Parathyroid adenoma (tissue), 2 donors: ENCODE measurements around the gene UBR3.

Experiments
- H2AFZ ChIP-seq: fragments of 300-600 bp; sonication (generic); one replicate; pipeline ENCODE4 v1.7.0; 2017; ENCODE audit warnings: antibody characterized with exemption, mild to moderate bottlenecking
- H3K27ac ChIP-seq: fragments of 300-600 bp; sonication (generic); one replicate; pipeline ENCODE4 v1.7.0; 2017
- H3K27me3 ChIP-seq: fragments of 300-600 bp; sonication (generic); one replicate; pipeline ENCODE4 v1.7.0; 2017; ENCODE audit warnings: low read length; ENCODE audit not compliant: control insufficient read depth, insufficient read depth
- H3K36me3 ChIP-seq: fragments of 300-600 bp; sonication (generic); one replicate; pipeline ENCODE4 v1.7.0; 2017; ENCODE audit warnings: low read length; ENCODE audit not compliant: control insufficient read depth, insufficient read depth
- H3K4me1 ChIP-seq: fragments of 300-600 bp; sonication (generic); one replicate; pipeline ENCODE4 v1.7.0; 2017; ENCODE audit warnings: control low read depth
- H3K4me2 ChIP-seq: fragments of 300-600 bp; sonication (generic); one replicate; pipeline ENCODE4 v1.7.0; 2017; ENCODE audit warnings: low read length
- H3K4me3 ChIP-seq: fragments of 300-600 bp; sonication (generic); one replicate; pipeline ENCODE4 v1.7.0; 2017; ENCODE audit warnings: low read depth, low read length
- H3K79me2 ChIP-seq: fragments of 300-600 bp; sonication (generic); one replicate; pipeline ENCODE4 v1.7.0; 2017; ENCODE audit warnings: control low read depth
- H3K9ac ChIP-seq: fragments of 300-600 bp; sonication (generic); one replicate; pipeline ENCODE4 v1.7.0; 2017; ENCODE audit warnings: mild to moderate bottlenecking
- H3K9me3 ChIP-seq: fragments of 300-600 bp; sonication (generic); one replicate; pipeline ENCODE4 v1.7.0; 2017; ENCODE audit warnings: low read length; ENCODE audit not compliant: control insufficient read depth
- CTCF ChIP-seq: fragments of 300-600 bp; sonication (generic); IDR thresholded peaks from one replicate; pipeline ENCODE4 v1.7.0; 2017; ENCODE audit warnings: antibody characterized with exemption, mild to moderate bottlenecking
- donor health status: primary hyperparathyroidism.

Gene UBR3, protein sequence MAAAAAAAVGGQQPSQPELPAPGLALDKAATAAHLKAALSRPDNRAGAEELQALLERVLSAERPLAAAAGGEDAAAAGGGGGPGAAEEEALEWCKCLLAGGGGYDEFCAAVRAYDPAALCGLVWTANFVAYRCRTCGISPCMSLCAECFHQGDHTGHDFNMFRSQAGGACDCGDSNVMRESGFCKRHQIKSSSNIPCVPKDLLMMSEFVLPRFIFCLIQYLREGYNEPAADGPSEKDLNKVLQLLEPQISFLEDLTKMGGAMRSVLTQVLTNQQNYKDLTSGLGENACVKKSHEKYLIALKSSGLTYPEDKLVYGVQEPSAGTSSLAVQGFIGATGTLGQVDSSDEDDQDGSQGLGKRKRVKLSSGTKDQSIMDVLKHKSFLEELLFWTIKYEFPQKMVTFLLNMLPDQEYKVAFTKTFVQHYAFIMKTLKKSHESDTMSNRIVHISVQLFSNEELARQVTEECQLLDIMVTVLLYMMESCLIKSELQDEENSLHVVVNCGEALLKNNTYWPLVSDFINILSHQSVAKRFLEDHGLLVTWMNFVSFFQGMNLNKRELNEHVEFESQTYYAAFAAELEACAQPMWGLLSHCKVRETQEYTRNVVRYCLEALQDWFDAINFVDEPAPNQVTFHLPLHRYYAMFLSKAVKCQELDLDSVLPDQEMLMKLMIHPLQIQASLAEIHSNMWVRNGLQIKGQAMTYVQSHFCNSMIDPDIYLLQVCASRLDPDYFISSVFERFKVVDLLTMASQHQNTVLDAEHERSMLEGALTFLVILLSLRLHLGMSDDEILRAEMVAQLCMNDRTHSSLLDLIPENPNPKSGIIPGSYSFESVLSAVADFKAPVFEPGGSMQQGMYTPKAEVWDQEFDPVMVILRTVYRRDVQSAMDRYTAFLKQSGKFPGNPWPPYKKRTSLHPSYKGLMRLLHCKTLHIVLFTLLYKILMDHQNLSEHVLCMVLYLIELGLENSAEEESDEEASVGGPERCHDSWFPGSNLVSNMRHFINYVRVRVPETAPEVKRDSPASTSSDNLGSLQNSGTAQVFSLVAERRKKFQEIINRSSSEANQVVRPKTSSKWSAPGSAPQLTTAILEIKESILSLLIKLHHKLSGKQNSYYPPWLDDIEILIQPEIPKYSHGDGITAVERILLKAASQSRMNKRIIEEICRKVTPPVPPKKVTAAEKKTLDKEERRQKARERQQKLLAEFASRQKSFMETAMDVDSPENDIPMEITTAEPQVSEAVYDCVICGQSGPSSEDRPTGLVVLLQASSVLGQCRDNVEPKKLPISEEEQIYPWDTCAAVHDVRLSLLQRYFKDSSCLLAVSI (N-terminal part only)

GRCh38 chr2:169827272-169828140 lies at the start of gene UBR3:
Gene UBR3, plus strand, starts transcription at chr2:169827454. Its CDS starts 54 bp downstream, at chr2:169827508.
- peak within 1 kb of the TSS; percentile 77 for H3K4me3 ChIP-seq
- H3K27ac ChIP-seq: peak within 1 kb of the TSS; percentile 60
- no peaks in the 10 kb centered on the region for H3K9me3 ChIP-seq
- TF ChIP-seq CTCF: no peak
- peak within 1 kb of the TSS; percentile 59 for H2AFZ ChIP-seq
- H3K79me2 ChIP-seq: peaks cover 28% of the 10 kb centered on the region
- H3K4me2 ChIP-seq: peak within 1 kb of the TSS; percentile 91
- H3K27me3 ChIP-seq: no peaks in the 10 kb centered on the region
- H3K36me3 ChIP-seq: no peaks in the 10 kb centered on the region
- peaks cover 11% of the 10 kb centered on the region for H3K4me1 ChIP-seq
- H3K9ac ChIP-seq: peak within 1 kb of the TSS; percentile 1

DNA sequence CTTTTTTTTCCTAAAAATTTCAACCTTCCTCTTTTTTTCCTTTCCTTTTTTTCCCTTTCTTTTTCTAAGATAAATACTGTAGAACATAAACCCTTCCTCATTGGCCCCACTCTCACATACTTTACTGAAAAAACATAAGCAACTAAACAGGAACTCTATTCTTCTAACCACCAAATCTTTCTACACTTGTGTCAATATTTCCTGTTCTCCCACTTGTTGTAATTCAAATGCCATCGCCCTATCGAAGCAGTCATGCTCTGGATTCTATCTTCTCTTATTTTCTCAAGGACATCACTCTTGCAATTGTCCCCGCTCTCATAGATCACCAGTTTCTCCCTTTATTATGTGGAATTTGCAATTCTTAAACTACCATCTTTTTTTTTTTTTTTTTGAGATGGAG lies 48.8 kb upstream of the UBR3 start:
- no peaks in the 10 kb centered on the region for H3K9me3 ChIP-seq
- H3K36me3 ChIP-seq: no peaks in the 10 kb centered on the region
- no peak overlapping the region for H3K27ac ChIP-seq
- TF ChIP-seq CTCF: no peak
- H3K4me3 ChIP-seq: no peak overlapping the region
- H3K27me3 ChIP-seq: no peaks in the 10 kb centered on the region
- H3K9ac ChIP-seq: no peak overlapping the region
- peaks cover 4% of the 10 kb centered on the region for H3K4me1 ChIP-seq
- H3K79me2 ChIP-seq: no peaks in the 10 kb centered on the region
- H3K4me2 ChIP-seq: no peak overlapping the region
- H2AFZ ChIP-seq: no peak overlapping the region

DNA sequence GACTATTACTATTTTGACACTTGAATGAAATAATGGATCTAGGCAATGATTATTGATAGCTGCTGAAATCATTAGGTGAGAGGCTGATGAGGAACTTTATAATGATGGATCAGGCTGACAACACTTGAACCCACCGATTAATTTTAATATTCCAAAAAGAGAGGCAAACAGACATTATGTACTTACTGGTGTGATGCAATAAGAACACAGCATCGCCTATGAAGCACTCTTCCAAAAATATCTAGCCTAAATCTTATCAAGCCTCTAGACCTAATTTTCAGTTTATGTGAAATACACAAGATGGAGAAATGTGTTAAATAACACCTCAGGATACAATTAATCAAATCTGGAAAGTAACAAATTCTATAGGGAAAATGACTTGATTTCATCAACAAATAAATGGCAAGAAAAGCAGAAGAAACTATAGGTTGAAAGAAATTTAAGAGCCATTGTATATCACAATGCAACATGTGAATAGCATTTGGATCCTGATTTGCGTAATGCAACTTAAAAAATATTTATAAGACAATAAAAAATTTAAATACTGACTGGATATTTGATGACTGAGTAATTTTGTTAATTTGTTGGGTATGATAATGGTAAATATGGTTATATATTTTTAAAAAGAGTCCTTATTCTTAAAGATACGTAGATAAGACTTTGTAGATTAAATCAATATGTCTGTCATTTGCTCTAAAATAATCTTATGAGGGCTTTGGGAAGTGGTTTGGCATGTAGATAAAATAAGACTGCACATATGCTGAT lies 45.8 kb upstream of the UBR3 start:
- no peaks in the 10 kb centered on the region for H3K79me2 ChIP-seq
- no peaks in the 10 kb centered on the region for H3K9me3 ChIP-seq
- TF ChIP-seq CTCF: no peak
- H2AFZ ChIP-seq: no peak overlapping the region
- no peak overlapping the region for H3K4me3 ChIP-seq
- no peaks in the 10 kb centered on the region for H3K36me3 ChIP-seq
- H3K9ac ChIP-seq: no peak overlapping the region
- peaks cover 4% of the 10 kb centered on the region for H3K4me1 ChIP-seq
- no peak overlapping the region for H3K27ac ChIP-seq
- H3K27me3 ChIP-seq: no peaks in the 10 kb centered on the region
- no peak overlapping the region for H3K4me2 ChIP-seq

DNA sequence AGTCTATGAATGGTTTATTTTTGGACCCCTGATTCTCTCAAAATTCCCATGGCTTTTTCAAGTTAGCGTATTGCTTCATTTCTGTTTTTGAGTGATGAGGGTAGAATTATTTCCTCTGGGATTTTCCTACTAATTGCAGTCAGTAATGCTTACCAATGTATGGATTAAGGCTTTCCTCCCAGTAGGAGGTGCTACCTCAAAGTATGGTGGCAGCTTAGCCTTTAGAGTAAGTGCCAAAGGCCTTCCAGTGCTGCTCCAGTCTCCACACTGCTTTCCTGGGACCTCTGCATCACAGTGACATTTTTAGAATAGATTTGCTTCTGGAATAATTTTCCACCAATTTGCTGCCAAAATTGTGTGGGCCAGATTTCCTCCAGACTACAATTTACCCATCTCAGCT lies 44.7 kb upstream of the UBR3 start:
- Histone ChIP-seq H3K4me1 (no peaks in the 10 kb centered on the region), H3K79me2 (no peaks in the 10 kb centered on the region), H2AFZ (no peak overlapping the region), H3K4me2 (no peak overlapping the region), H3K36me3 (no peaks in the 10 kb centered on the region), H3K4me3 (no peak overlapping the region), H3K9ac (no peak overlapping the region), H3K9me3 (no peaks in the 10 kb centered on the region), H3K27me3 (no peaks in the 10 kb centered on the region), H3K27ac (no peak overlapping the region)
- no peak for TF ChIP-seq CTCF
